NCI-H2196 (cell line): ENCODE data around the gene INPP5A.

Experiments used
- DNase-seq: peaks from one replicate; lab custom pipeline; 2025; ENCODE audit not compliant: unreplicated experiment; lab: John Stamatoyannopoulos, UW

Gene INPP5A

GRCh38 chr10:132534391-132535064, 3.1 kb upstream of the INPP5A start:
- DNase-seq = no peak

- DNase-seq = no peak
Measured at GRCh38 chr10:132535065-132535651, 2.4 kb upstream of the INPP5A start.

GRCh38 chr10:132536241-132536876, 1.2 kb upstream of the INPP5A start:
- DNase-seq = no peak

GRCh38 chr10:132536877-132537683, 507 bp upstream of the INPP5A start:
- DNase-seq = no peak

GRCh38 chr10:132538031-132538789, 623 bp downstream of the INPP5A start:
- DNase-seq = no peak

GRCh38 chr10:132538790-132539421, 1.3 kb downstream of the INPP5A start:
- no peak for DNase-seq

GRCh38 chr10:132539431-132539839, 1.8 kb downstream of the INPP5A start:
- no peak for DNase-seq

- no peak for DNase-seq
Measured at GRCh38 chr10:132539894-132540293, 2.3 kb downstream of the INPP5A start.

- DNase-seq = no peak
Measured at GRCh38 chr10:132540456-132540855, 2.9 kb downstream of the INPP5A start.

GRCh38 chr10:132541129-132541528, 3.5 kb downstream of the INPP5A start:
- DNase-seq = no peak

- DNase-seq = no peak
Measured at GRCh38 chr10:132541601-132542011, 4.0 kb downstream of the INPP5A start.

- DNase-seq = no peak
Measured at GRCh38 chr10:132542086-132542775, 4.6 kb downstream of the INPP5A start.

GRCh38 chr10:132542819-132543218, 5.2 kb downstream of the INPP5A start:
- no peak for DNase-seq

- DNase-seq = no peak
Measured at GRCh38 chr10:132543916-132544743, 6.5 kb downstream of the INPP5A start.

GRCh38 chr10:132544744-132545658, 7.4 kb downstream of the INPP5A start:
- no peak for DNase-seq

- no peak for DNase-seq
Measured at GRCh38 chr10:132545659-132546367, 8.2 kb downstream of the INPP5A start.
